Stimulated activated CD8-positive, alpha-beta memory T cell treated with anti-CD3 and anti-CD28 coated beads, Interleukin-7, amount 100 ng/mL, for 24 hours (primary cell): ENCODE measurements around the gene AMER1.
A peak's percentile ranks its signal among the peaks of the same experiment; 100 is the strongest.
"Not testable (repeated sequence)": the region's sequence is repeated elsewhere in the genome, so short reads cannot be mapped to it uniquely, and the experiment has no call there.

Experiments used
- DNase-seq: peaks from one replicate; pipeline ENCODE4 v3.0.0-alpha.2; 2020; ENCODE audit warnings: low read depth

Gene AMER1

GRCh38 chrX:64205441-64205734 lies at the start of gene AMER1:
AMER1 (minus strand) TSS chrX:64205708; CDS start chrX:64193286, 12,422 bp downstream.
- DNase-seq: peak; percentile 2

- DNase-seq: no peak
Measured at GRCh38 chrX:64230123-64230970, 24.8 kb upstream of the AMER1 start, which contains the start of gene ASB12. ASB12 (minus strand) TSS chrX:64230607; CDS start chrX:64225650, 4,957 bp downstream.

- no peak for DNase-seq
Measured at GRCh38 chrX:64229154-64229553, 23.6 kb upstream of the AMER1 start.

GRCh38 chrX:64218023-64218422 lies 12.5 kb upstream of the AMER1 start:
- DNase-seq: no peak

GRCh38 chrX:64213989-64214388 lies 8.5 kb upstream of the AMER1 start:
- not testable (repeated sequence) for DNase-seq

- no peak for DNase-seq
Measured at GRCh38 chrX:64206556-64207162, 1.2 kb upstream of the AMER1 start.

GRCh38 chrX:64205735-64206501 lies 410 bp upstream of the AMER1 start:
- DNase-seq: peak; percentile 65

- DNase-seq: peak; percentile 1
Measured at GRCh38 chrX:64204701-64205440, 637 bp downstream of the AMER1 start.

- no peak for DNase-seq
Measured at GRCh38 chrX:64204252-64204651, 1.3 kb downstream of the AMER1 start.

- DNase-seq: no peak
Measured at GRCh38 chrX:64202808-64203325, 2.6 kb downstream of the AMER1 start.

- DNase-seq: no peak
Measured at GRCh38 chrX:64198036-64198435, 7.5 kb downstream of the AMER1 start.

GRCh38 chrX:64196606-64197005 lies 8.9 kb downstream of the AMER1 start:
- no peak for DNase-seq

- DNase-seq: no peak
Measured at GRCh38 chrX:64195862-64196261, 9.6 kb downstream of the AMER1 start.

- no peak for DNase-seq
Measured at GRCh38 chrX:64192673-64193072, 12.8 kb downstream of the AMER1 start.

GRCh38 chrX:64192040-64192439 lies 13.5 kb downstream of the AMER1 start:
- DNase-seq: no peak

GRCh38 chrX:64191281-64192010 lies 14.1 kb downstream of the AMER1 start:
- DNase-seq: no peak

GRCh38 chrX:64190136-64190740 lies 15.3 kb downstream of the AMER1 start:
- DNase-seq: no peak

- DNase-seq: no peak
Measured at GRCh38 chrX:64188901-64189300, 16.6 kb downstream of the AMER1 start.

GRCh38 chrX:64187762-64188150 lies 17.8 kb downstream of the AMER1 start:
- DNase-seq: no peak

- no peak for DNase-seq
Measured at GRCh38 chrX:64186974-64187761, 18.3 kb downstream of the AMER1 start.
